SU-DHL-6 (cell line): ENCODE data around the gene ITPR1.

ENCODE experiments used
- EZH2phosphoT487 ChIP-seq: fragments of 200-600 bp; sonication (generic), shearing (Covaris generic); conservative IDR thresholded peaks from 2 replicates; pipeline ENCODE4 v1.6.1; 2018; ENCODE audit warnings: mild to moderate bottlenecking, antibody characterized with exemption, low read length, moderate library complexity, mixed read lengths
- TF ChIP-seq, protein P1 (sequence below): fragments of 200-600 bp; sonication (generic); IDR thresholded peaks from one replicate; pipeline ENCODE4 v1.5.1; 2017; ENCODE audit warnings: antibody characterized with exemption, mild to moderate bottlenecking, low read length, moderate library complexity; ENCODE audit not compliant: insufficient read depth, poor library complexity, severe bottlenecking

DNA sequence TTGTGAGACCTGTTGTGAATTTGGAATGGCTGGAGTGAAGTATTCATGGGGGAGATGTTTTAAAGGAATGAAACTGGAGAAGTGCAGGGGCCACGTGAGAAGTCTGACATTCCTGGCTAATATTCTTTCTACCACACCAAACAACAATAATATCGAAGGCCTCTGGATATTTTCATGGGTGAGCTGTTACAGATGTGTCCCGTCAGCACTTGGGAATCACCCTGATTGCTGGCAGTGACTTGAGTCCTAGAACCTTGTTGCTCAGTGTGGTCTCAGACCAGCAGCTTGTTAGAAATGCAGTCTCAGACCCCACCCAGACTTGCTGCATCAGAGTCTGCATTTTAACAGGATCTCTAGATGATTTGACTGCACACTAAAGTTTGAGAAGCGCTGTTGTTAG, 113.8 kb downstream of the ITPR1 start:
- TF ChIP-seq, protein P1, sequence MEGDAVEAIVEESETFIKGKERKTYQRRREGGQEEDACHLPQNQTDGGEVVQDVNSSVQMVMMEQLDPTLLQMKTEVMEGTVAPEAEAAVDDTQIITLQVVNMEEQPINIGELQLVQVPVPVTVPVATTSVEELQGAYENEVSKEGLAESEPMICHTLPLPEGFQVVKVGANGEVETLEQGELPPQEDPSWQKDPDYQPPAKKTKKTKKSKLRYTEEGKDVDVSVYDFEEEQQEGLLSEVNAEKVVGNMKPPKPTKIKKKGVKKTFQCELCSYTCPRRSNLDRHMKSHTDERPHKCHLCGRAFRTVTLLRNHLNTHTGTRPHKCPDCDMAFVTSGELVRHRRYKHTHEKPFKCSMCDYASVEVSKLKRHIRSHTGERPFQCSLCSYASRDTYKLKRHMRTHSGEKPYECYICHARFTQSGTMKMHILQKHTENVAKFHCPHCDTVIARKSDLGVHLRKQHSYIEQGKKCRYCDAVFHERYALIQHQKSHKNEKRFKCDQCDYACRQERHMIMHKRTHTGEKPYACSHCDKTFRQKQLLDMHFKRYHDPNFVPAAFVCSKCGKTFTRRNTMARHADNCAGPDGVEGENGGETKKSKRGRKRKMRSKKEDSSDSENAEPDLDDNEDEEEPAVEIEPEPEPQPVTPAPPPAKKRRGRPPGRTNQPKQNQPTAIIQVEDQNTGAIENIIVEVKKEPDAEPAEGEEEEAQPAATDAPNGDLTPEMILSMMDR, result no peak
- no peak for TF ChIP-seq EZH2phosphoT487
